ENCODE measurements around the gene CHRNB4.

DNA sequence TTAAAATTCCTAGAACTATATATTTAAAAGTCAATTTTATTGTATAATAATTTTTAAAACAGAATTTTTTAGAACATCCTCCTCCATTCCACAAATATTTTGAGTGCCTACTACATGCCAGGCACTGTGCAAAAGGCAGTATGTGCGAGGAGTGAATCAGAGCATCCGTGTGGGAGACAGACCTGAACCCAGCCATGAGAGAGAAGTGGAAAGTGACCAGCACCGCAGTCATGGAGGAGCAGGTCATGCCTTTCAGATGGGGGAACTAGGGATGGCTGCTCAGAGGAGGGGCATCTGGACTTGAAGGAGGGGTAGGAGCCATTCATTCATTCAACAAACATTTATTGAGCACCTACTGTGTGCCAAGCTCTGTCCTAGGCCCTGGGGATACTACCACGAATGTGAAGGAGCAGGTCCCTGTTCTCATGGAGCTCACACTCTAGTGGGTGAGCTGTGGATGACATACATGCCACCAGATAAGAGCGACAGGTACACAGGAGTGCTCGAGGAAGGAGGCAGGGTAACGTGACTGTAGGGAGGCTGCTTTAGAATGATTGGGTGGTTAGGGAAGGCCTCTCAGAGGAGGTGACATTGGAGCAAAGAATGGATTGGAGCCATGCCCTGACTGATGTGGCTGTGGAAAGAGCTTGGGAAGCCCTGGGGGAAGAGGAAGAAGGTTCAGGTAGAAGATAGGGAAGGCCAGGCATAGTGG, 17.1 kb downstream of the CHRNB4 start:
- TF ChIP-seq, protein P1, sequence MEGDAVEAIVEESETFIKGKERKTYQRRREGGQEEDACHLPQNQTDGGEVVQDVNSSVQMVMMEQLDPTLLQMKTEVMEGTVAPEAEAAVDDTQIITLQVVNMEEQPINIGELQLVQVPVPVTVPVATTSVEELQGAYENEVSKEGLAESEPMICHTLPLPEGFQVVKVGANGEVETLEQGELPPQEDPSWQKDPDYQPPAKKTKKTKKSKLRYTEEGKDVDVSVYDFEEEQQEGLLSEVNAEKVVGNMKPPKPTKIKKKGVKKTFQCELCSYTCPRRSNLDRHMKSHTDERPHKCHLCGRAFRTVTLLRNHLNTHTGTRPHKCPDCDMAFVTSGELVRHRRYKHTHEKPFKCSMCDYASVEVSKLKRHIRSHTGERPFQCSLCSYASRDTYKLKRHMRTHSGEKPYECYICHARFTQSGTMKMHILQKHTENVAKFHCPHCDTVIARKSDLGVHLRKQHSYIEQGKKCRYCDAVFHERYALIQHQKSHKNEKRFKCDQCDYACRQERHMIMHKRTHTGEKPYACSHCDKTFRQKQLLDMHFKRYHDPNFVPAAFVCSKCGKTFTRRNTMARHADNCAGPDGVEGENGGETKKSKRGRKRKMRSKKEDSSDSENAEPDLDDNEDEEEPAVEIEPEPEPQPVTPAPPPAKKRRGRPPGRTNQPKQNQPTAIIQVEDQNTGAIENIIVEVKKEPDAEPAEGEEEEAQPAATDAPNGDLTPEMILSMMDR (tag by site-specific recombination; IDR thresholded peaks at IDR 0.05) = no peak
- TF ChIP-seq ZSCAN23 (tag by site-specific recombination; IDR thresholded peaks at IDR 0.05) (no peak), ZNF335 (tag by site-specific recombination; conservative IDR thresholded peaks at IDR 0.05) (no peak), YY1 (tag by site-specific recombination; IDR thresholded peaks at IDR 0.05) (no peak), ZNF19 (tag by site-specific recombination; IDR thresholded peaks at IDR 0.05; ENCODE audit: low read depth) (no peak), ZNF121 (tag by site-specific recombination; IDR thresholded peaks at IDR 0.05) (no peak), ZNF274 (IDR thresholded peaks at IDR 0.05; ENCODE audit: low read length) (no peak), ZNF274 (tag by site-specific recombination; IDR thresholded peaks at IDR 0.05; ENCODE audit: borderline replicate concordance) (no peak)
- TF ChIP-seq, protein P2, sequence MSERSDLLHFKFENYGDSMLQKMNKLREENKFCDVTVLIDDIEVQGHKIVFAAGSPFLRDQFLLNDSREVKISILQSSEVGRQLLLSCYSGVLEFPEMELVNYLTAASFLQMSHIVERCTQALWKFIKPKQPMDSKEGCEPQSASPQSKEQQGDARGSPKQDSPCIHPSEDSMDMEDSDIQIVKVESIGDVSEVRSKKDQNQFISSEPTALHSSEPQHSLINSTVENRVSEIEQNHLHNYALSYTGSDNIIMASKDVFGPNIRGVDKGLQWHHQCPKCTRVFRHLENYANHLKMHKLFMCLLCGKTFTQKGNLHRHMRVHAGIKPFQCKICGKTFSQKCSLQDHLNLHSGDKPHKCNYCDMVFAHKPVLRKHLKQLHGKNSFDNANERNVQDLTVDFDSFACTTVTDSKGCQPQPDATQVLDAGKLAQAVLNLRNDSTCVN (tag by site-specific recombination; optimal IDR thresholded peaks at IDR 0.05) = no peak
- TF ChIP-seq, protein P3, sequence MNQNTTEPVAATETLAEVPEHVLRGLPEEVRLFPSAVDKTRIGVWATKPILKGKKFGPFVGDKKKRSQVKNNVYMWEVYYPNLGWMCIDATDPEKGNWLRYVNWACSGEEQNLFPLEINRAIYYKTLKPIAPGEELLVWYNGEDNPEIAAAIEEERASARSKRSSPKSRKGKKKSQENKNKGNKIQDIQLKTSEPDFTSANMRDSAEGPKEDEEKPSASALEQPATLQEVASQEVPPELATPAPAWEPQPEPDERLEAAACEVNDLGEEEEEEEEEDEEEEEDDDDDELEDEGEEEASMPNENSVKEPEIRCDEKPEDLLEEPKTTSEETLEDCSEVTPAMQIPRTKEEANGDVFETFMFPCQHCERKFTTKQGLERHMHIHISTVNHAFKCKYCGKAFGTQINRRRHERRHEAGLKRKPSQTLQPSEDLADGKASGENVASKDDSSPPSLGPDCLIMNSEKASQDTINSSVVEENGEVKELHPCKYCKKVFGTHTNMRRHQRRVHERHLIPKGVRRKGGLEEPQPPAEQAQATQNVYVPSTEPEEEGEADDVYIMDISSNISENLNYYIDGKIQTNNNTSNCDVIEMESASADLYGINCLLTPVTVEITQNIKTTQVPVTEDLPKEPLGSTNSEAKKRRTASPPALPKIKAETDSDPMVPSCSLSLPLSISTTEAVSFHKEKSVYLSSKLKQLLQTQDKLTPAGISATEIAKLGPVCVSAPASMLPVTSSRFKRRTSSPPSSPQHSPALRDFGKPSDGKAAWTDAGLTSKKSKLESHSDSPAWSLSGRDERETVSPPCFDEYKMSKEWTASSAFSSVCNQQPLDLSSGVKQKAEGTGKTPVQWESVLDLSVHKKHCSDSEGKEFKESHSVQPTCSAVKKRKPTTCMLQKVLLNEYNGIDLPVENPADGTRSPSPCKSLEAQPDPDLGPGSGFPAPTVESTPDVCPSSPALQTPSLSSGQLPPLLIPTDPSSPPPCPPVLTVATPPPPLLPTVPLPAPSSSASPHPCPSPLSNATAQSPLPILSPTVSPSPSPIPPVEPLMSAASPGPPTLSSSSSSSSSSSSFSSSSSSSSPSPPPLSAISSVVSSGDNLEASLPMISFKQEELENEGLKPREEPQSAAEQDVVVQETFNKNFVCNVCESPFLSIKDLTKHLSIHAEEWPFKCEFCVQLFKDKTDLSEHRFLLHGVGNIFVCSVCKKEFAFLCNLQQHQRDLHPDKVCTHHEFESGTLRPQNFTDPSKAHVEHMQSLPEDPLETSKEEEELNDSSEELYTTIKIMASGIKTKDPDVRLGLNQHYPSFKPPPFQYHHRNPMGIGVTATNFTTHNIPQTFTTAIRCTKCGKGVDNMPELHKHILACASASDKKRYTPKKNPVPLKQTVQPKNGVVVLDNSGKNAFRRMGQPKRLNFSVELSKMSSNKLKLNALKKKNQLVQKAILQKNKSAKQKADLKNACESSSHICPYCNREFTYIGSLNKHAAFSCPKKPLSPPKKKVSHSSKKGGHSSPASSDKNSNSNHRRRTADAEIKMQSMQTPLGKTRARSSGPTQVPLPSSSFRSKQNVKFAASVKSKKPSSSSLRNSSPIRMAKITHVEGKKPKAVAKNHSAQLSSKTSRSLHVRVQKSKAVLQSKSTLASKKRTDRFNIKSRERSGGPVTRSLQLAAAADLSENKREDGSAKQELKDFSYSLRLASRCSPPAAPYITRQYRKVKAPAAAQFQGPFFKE (tag by site-specific recombination; IDR thresholded peaks at IDR 0.05; ENCODE audit: borderline replicate concordance) = no peak
- TF ChIP-seq, protein P4, sequence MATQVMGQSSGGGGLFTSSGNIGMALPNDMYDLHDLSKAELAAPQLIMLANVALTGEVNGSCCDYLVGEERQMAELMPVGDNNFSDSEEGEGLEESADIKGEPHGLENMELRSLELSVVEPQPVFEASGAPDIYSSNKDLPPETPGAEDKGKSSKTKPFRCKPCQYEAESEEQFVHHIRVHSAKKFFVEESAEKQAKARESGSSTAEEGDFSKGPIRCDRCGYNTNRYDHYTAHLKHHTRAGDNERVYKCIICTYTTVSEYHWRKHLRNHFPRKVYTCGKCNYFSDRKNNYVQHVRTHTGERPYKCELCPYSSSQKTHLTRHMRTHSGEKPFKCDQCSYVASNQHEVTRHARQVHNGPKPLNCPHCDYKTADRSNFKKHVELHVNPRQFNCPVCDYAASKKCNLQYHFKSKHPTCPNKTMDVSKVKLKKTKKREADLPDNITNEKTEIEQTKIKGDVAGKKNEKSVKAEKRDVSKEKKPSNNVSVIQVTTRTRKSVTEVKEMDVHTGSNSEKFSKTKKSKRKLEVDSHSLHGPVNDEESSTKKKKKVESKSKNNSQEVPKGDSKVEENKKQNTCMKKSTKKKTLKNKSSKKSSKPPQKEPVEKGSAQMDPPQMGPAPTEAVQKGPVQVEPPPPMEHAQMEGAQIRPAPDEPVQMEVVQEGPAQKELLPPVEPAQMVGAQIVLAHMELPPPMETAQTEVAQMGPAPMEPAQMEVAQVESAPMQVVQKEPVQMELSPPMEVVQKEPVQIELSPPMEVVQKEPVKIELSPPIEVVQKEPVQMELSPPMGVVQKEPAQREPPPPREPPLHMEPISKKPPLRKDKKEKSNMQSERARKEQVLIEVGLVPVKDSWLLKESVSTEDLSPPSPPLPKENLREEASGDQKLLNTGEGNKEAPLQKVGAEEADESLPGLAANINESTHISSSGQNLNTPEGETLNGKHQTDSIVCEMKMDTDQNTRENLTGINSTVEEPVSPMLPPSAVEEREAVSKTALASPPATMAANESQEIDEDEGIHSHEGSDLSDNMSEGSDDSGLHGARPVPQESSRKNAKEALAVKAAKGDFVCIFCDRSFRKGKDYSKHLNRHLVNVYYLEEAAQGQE (tag by site-specific recombination; IDR thresholded peaks at IDR 0.05) = no peak
- TF ChIP-seq, protein P5, sequence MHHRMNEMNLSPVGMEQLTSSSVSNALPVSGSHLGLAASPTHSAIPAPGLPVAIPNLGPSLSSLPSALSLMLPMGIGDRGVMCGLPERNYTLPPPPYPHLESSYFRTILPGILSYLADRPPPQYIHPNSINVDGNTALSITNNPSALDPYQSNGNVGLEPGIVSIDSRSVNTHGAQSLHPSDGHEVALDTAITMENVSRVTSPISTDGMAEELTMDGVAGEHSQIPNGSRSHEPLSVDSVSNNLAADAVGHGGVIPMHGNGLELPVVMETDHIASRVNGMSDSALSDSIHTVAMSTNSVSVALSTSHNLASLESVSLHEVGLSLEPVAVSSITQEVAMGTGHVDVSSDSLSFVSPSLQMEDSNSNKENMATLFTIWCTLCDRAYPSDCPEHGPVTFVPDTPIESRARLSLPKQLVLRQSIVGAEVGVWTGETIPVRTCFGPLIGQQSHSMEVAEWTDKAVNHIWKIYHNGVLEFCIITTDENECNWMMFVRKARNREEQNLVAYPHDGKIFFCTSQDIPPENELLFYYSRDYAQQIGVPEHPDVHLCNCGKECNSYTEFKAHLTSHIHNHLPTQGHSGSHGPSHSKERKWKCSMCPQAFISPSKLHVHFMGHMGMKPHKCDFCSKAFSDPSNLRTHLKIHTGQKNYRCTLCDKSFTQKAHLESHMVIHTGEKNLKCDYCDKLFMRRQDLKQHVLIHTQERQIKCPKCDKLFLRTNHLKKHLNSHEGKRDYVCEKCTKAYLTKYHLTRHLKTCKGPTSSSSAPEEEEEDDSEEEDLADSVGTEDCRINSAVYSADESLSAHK (tag by site-specific recombination; IDR thresholded peaks at IDR 0.05) = no peak

Measured in HEK293 (cell line).